HG03342 (cell line): Measurements from ENCODE around the gene RASSF3.
"Not testable (repeated sequence)": the region's sequence is repeated elsewhere in the genome, so short reads cannot be mapped to it uniquely, and the experiment has no call there.

Experiments
- ATAC-seq: cut with Tn5 transposase; IDR thresholded peaks from one replicate; pipeline ENCODE4 v1.9.1; 2021; ENCODE audit warnings: mild to moderate bottlenecking, moderate library complexity; ENCODE audit not compliant: unreplicated experiment

RASSF3 gene

GRCh38 chr12:64595863-64596793, 14.2 kb upstream of the RASSF3 start:
- no peak for ATAC-seq

- no peak for ATAC-seq
These were observed 11.5 kb upstream of the RASSF3 start for GRCh38 chr12:64598831-64599230.

- ATAC-seq = no peak
These were observed 10.1 kb upstream of the RASSF3 start for GRCh38 chr12:64600164-64600561.

GRCh38 chr12:64603183-64603841, 7.0 kb upstream of the RASSF3 start:
- ATAC-seq = no peak

GRCh38 chr12:64608901-64609535, 1.3 kb upstream of the RASSF3 start:
- peak; percentile 31 for ATAC-seq

GRCh38 chr12:64609536-64610078, 688 bp upstream of the RASSF3 start:
- ATAC-seq = peak; percentile 0

- peak; percentile 46 for ATAC-seq
These were observed 505 bp downstream of the RASSF3 start for GRCh38 chr12:64610660-64611340.

- no peak for ATAC-seq
These were observed 1.3 kb downstream of the RASSF3 start for GRCh38 chr12:64611341-64612284.

- ATAC-seq = no peak
These were observed 2.5 kb downstream of the RASSF3 start for GRCh38 chr12:64612843-64613242.

GRCh38 chr12:64613775-64614398, 3.6 kb downstream of the RASSF3 start:
- ATAC-seq = not testable (repeated sequence)

- no peak for ATAC-seq
These were observed 5.9 kb downstream of the RASSF3 start for GRCh38 chr12:64616201-64616600.

- ATAC-seq = peak; percentile 60
These were observed 8.8 kb downstream of the RASSF3 start for GRCh38 chr12:64618953-64619590.

- peak; percentile 74 for ATAC-seq
These were observed 11.1 kb downstream of the RASSF3 start for GRCh38 chr12:64621257-64621942.

- no peak for ATAC-seq
These were observed 13.7 kb downstream of the RASSF3 start for GRCh38 chr12:64624035-64624434.

- ATAC-seq = peak; percentile 49
These were observed 15.2 kb downstream of the RASSF3 start for GRCh38 chr12:64625243-64626077.

- ATAC-seq = not testable (repeated sequence)
These were observed 16.3 kb downstream of the RASSF3 start for GRCh38 chr12:64626588-64626987.

GRCh38 chr12:64627771-64628170, 17.5 kb downstream of the RASSF3 start:
- no peak for ATAC-seq
